Measurements from ENCODE around the gene ORAI3.

Gene ORAI3

GRCh38 chr16:30918614-30919013 is 30.3 kb upstream of the ORAI3 start:
- H3K79me2 ChIP-seq (ENCODE audit: insufficient read depth, low read length) = no peaks in the 10 kb centered on the region; the same call in 1 of the 2 replicates
- 0 out of 2 replicates have a peak, but pooled peaks cover 3% of the 10 kb centered on the region for H3K36me3 ChIP-seq (ENCODE audit: insufficient read depth, low read length)
- ATAC-seq (ENCODE audit: insufficient read depth, low read depth) = no peak
- H3K9ac ChIP-seq (ENCODE audit: low read depth, low read length) = no peak overlapping the region
- no peak overlapping the region for H2AFZ ChIP-seq (ENCODE audit: low read depth, low read length)
- no peaks in the 10 kb centered on the region for H4K20me1 ChIP-seq (ENCODE audit: insufficient read depth, low read length)
- no peak for DNase-seq
- no peaks in the 10 kb centered on the region for H3K27me3 ChIP-seq (ENCODE audit: insufficient read depth, low read length, poor library complexity)
- no peak for TF ChIP-seq EZH2 (IDR thresholded peaks at IDR 0.05; ENCODE audit: borderline replicate concordance, low read depth, low read length, severe bottlenecking)
- no peak for TF ChIP-seq CTCF (IDR thresholded peaks at IDR 0.05; ENCODE audit: borderline replicate concordance, extremely low read depth, low read length, poor library complexity, severe bottlenecking)
- H3K4me3 ChIP-seq (ENCODE audit: low read depth in 1 of 2, low read length in 2 of 2) = no peak overlapping the region
- H3K9me3 ChIP-seq (ENCODE audit: insufficient read depth, low read length, severe bottlenecking) = no peaks in the 10 kb centered on the region
- no peak overlapping the region for H3K4me2 ChIP-seq (ENCODE audit: insufficient read depth, low read length)
- peaks cover 14% of the 10 kb centered on the region for H3K4me1 ChIP-seq (ENCODE audit: insufficient read depth, low read length)
- no peak overlapping the region for H3K27ac ChIP-seq (ENCODE audit: low read length)

GRCh38 chr16:30920891-30921290 is 28.0 kb upstream of the ORAI3 start:
- no peaks in the 10 kb centered on the region for H3K9me3 ChIP-seq (ENCODE audit: insufficient read depth, low read length, severe bottlenecking)
- TF ChIP-seq EZH2 (IDR thresholded peaks at IDR 0.05; ENCODE audit: borderline replicate concordance, low read depth, low read length, severe bottlenecking) = no peak
- TF ChIP-seq CTCF (IDR thresholded peaks at IDR 0.05; ENCODE audit: borderline replicate concordance, extremely low read depth, low read length, poor library complexity, severe bottlenecking) = no peak
- peak overlapping the region; percentile 91; the same call in 1 of the 2 replicates for H3K4me2 ChIP-seq (ENCODE audit: insufficient read depth, low read length)
- peak overlapping the region in 1 of 2 experiments; percentile 80; a peak in 1 of 4 replicates for H3K4me3 ChIP-seq (ENCODE audit: low read depth in 1 of 2, low read length in 2 of 2)
- no peak overlapping the region for H3K27ac ChIP-seq (ENCODE audit: low read length)
- H3K4me1 ChIP-seq (ENCODE audit: insufficient read depth, low read length) = peaks cover 31% of the 10 kb centered on the region
- H3K79me2 ChIP-seq (ENCODE audit: insufficient read depth, low read length) = peaks cover 21% of the 10 kb centered on the region
- ATAC-seq (ENCODE audit: insufficient read depth, low read depth) (no peak), DNase-seq (no peak)
- no peaks in the 10 kb centered on the region for H3K27me3 ChIP-seq (ENCODE audit: insufficient read depth, low read length, poor library complexity)
- H2AFZ ChIP-seq (ENCODE audit: low read depth, low read length) = no peak overlapping the region; the same call in 1 of the 2 replicates
- H4K20me1 ChIP-seq (ENCODE audit: insufficient read depth, low read length) = peaks cover 5% of the 10 kb centered on the region; the same call in 1 of the 2 replicates
- peak overlapping the region; percentile 63; the same call in 1 of the 2 replicates for H3K9ac ChIP-seq (ENCODE audit: low read depth, low read length)
- peaks cover 8% of the 10 kb centered on the region; the same call in 1 of the 2 replicates for H3K36me3 ChIP-seq (ENCODE audit: insufficient read depth, low read length)

GRCh38 chr16:30921459-30921747 is 27.5 kb upstream of the ORAI3 start:
- Histone ChIP-seq H3K9me3 (ENCODE audit: insufficient read depth, low read length, severe bottlenecking) (no peaks in the 10 kb centered on the region), H3K4me2 (ENCODE audit: insufficient read depth, low read length) (peak overlapping the region; percentile 91), H3K27ac (ENCODE audit: low read length) (peak overlapping the region; percentile 76), H3K79me2 (ENCODE audit: insufficient read depth, low read length) (peaks cover 27% of the 10 kb centered on the region), H3K36me3 (ENCODE audit: insufficient read depth, low read length) (peaks cover 13% of the 10 kb centered on the region), H3K27me3 (ENCODE audit: insufficient read depth, low read length, poor library complexity) (no peaks in the 10 kb centered on the region), H4K20me1 (ENCODE audit: insufficient read depth, low read length) (peaks cover 9% of the 10 kb centered on the region), H3K4me3 (ENCODE audit: low read depth in 1 of 2, low read length in 2 of 2) (peak overlapping the region; percentile 41 to 80; a peak in 3 of 4 replicates), H2AFZ (ENCODE audit: low read depth, low read length) (peak overlapping the region; percentile 82), H3K4me1 (ENCODE audit: insufficient read depth, low read length) (peaks cover 35% of the 10 kb centered on the region), H3K9ac (ENCODE audit: low read depth, low read length) (peak overlapping the region; percentile 63)
- ATAC-seq (ENCODE audit: insufficient read depth, low read depth) (no peak), DNase-seq (no peak)
- no peak for TF ChIP-seq EZH2 (IDR thresholded peaks at IDR 0.05; ENCODE audit: borderline replicate concordance, low read depth, low read length, severe bottlenecking)
- no peak for TF ChIP-seq CTCF (IDR thresholded peaks at IDR 0.05; ENCODE audit: borderline replicate concordance, extremely low read depth, low read length, poor library complexity, severe bottlenecking)
